IMR-90 (cell line): ENCODE data around the gene GABRE. TPM values are rescaled to one million over a fixed set of nuclear protein-coding genes. Genes with fewer than 3 reads are reported as not detected.

Experiments
- ATAC-seq: fragments of 200-7000 bp; cut with Tn5 transposase; 2 replicates; pipeline ENCODE4 v1.9.1; 2020; ENCODE audit warnings: low read depth, mild to moderate bottlenecking, moderate library complexity
- BruUV-seq: library from RNA; stranded (reverse); fragments of 400-500 nt; replicated peaks from 2 replicates; lab custom pipeline; 2021; lab: Mats Ljungman, UMichigan
- CTCF ChIA-PET: fragments of 300-600 bp; formaldehyde crosslinking; extraction: SDS; loops from one replicate; lab custom pipeline; 2021; ENCODE audit warnings: antibody characterized with exemption; lab: Yijun Ruan, JAX
- POLR2A ChIA-PET: fragments of 300-600 bp; sonication (Branson Sonifier 250); formaldehyde crosslinking; loops from one replicate; lab custom pipeline; 2022; ENCODE audit warnings: antibody characterized with exemption; ENCODE audit not compliant: unreplicated experiment; lab: Charles Lee
- DNase-seq: peaks from one replicate; pipeline ENCODE4 v3.0.0; 2013
- H2AFZ ChIP-seq: replicated peaks from 2 replicates; pipeline ENCODE3; 2013; ENCODE audit warnings: low read length, mild to moderate bottlenecking; ENCODE audit not compliant: poor library complexity
- H2AK5ac ChIP-seq: 2 replicates; pipeline ENCODE4 v1.6.1; 2013; ENCODE audit warnings: low read depth, low read length, inconsistent platforms
- H2AK9ac ChIP-seq: replicated peaks from 2 replicates; pipeline ENCODE3; 2013; ENCODE audit warnings: mild to moderate bottlenecking, low read depth, low read length, moderate library complexity; ENCODE audit not compliant: poor library complexity
- H2BK120ac ChIP-seq: 2 replicates; pipeline ENCODE4 v1.6.1; 2013; ENCODE audit warnings: low read depth, low read length, inconsistent platforms
- H2BK15ac ChIP-seq: 3 replicates; pipeline ENCODE4 v1.6.1; 2013; ENCODE audit warnings: low read depth, low read length, inconsistent platforms
- H2BK20ac ChIP-seq: 2 replicates; pipeline ENCODE4 v1.6.1; 2013; ENCODE audit warnings: low read depth, mild to moderate bottlenecking, inconsistent platforms, low read length, moderate library complexity
- H2BK5ac ChIP-seq: 2 replicates; pipeline ENCODE4 v1.6.1; 2013; ENCODE audit warnings: mild to moderate bottlenecking, low read depth, low read length, inconsistent platforms; ENCODE audit not compliant: poor library complexity, severe bottlenecking
- H3K14ac ChIP-seq: replicated peaks from 2 replicates; pipeline ENCODE4 v1.6.1; 2013; ENCODE audit warnings: low read depth, low read length, inconsistent platforms
- H3K18ac ChIP-seq: 2 replicates; pipeline ENCODE4 v1.6.1; 2013; ENCODE audit warnings: low read depth, low read length, control low read depth
- H3K23ac ChIP-seq: 2 replicates; pipeline ENCODE4 v1.6.1; 2013; ENCODE audit warnings: low read depth, low read length, inconsistent platforms
- H3K27ac ChIP-seq: 2 replicates; pipeline ENCODE4 v1.5.1; 2013; ENCODE audit warnings: mild to moderate bottlenecking, control low read depth, low read length; ENCODE audit not compliant: insufficient read depth
- H3K27me3 ChIP-seq: 2 replicates; pipeline ENCODE4 v1.6.1; 2013; ENCODE audit warnings: low read length; ENCODE audit not compliant: control insufficient read depth, insufficient read depth
- H3K36me3 ChIP-seq: 2 replicates; pipeline ENCODE4 v1.6.1; 2013; ENCODE audit warnings: low read length, mixed read lengths; ENCODE audit not compliant: control insufficient read depth, insufficient read depth
- H3K4ac ChIP-seq: 2 replicates; pipeline ENCODE4 v1.6.1; 2013; ENCODE audit warnings: low read depth, low read length, inconsistent platforms
- H3K4me1 ChIP-seq: 2 replicates; pipeline ENCODE4 v1.6.1; 2013; ENCODE audit warnings: low read length, mixed read lengths; ENCODE audit not compliant: control insufficient read depth, insufficient read depth
- H3K4me2 ChIP-seq: 2 replicates; pipeline ENCODE4 v1.6.1; 2013; ENCODE audit warnings: low read depth, mild to moderate bottlenecking, control low read depth, low read length, moderate library complexity
- H3K4me3 ChIP-seq: 2 replicates; pipeline ENCODE4 v1.5.1; 2013; ENCODE audit warnings: low read depth, mild to moderate bottlenecking, control low read depth, low read length, moderate library complexity; ENCODE audit not compliant: insufficient read depth
- H3K56ac ChIP-seq: 2 replicates; pipeline ENCODE4 v1.6.1; 2013; ENCODE audit warnings: low read length, inconsistent platforms; ENCODE audit not compliant: insufficient read depth; ENCODE audit errors: extremely low read depth
- H3K79me1 ChIP-seq, 2 experiments: 2 replicates each; pipeline ENCODE4 v1.6.1; 2013; ENCODE audit warnings: low read length in 2 of 2, inconsistent platforms in 1 of 2, low read depth in 1 of 2
- H3K9ac ChIP-seq: 2 replicates; pipeline ENCODE4 v1.6.1; 2013; ENCODE audit warnings: low read depth, low read length, control low read depth
- H3K9me1 ChIP-seq: 2 replicates; pipeline ENCODE4 v1.6.1; 2013; ENCODE audit warnings: low read length, inconsistent platforms; ENCODE audit not compliant: insufficient read depth
- H3K9me3 ChIP-seq: 2 replicates; pipeline ENCODE4 v1.6.1; 2013; ENCODE audit warnings: low read length; ENCODE audit not compliant: control insufficient read depth, insufficient read depth
- H4K20me1 ChIP-seq: 2 replicates; pipeline ENCODE4 v1.6.1; 2013; ENCODE audit warnings: low read length, inconsistent platforms; ENCODE audit not compliant: insufficient read depth
- H4K5ac ChIP-seq: 2 replicates; pipeline ENCODE4 v1.6.1; 2013; ENCODE audit warnings: mild to moderate bottlenecking, low read depth, low read length, control low read depth
- H4K8ac ChIP-seq, 2 experiments: 2 replicates each; pipeline ENCODE4 v1.6.1; 2013; ENCODE audit warnings: low read depth in 2 of 2, low read length in 2 of 2, control low read depth in 1 of 2, inconsistent platforms in 1 of 2
- H4K91ac ChIP-seq: 2 replicates; pipeline ENCODE4 v1.6.1; 2013; ENCODE audit warnings: low read depth, low read length, inconsistent platforms; ENCODE audit not compliant: insufficient read depth
- FOS ChIP-seq: fragments of 150-350 bp; IDR thresholded peaks from 2 replicates; pipeline ENCODE4 v1.6.1; 2016; ENCODE audit warnings: low read depth, low read length
- WGBS, 2 experiments: methylation state at CpG; one replicate each; pipeline versions ENCODE4 v1.1.5 to v1.1.7; 2013; ENCODE audit warnings: missing lambda C conversion rate in 2 of 2; ENCODE audit not compliant: insufficient read length in 1 of 2; ENCODE audit errors: extremely low coverage in 2 of 2; 5-methylcytosine and 5-hydroxymethylcytosine counted together
- dilution Hi-C: fragments of 300-500 bp; cut with HindIII; formaldehyde crosslinking; loops from one replicate; pipeline ENCODE4 v1.14.3; 2018; ENCODE audit warnings: low sequenced_read_pairs; ENCODE audit not compliant: unreplicated experiment
- in situ Hi-C: fragments of 300-500 bp; cut with MboI; formaldehyde crosslinking; loops from 3 replicates; pipeline ENCODE4 v1.14.3; 2019; ENCODE audit warnings: low sequenced_read_pairs, inconsistent platforms, mixed read lengths
- intact Hi-C: fragments of 100-400 bp; cut with micrococcal nuclease; formaldehyde crosslinking; loops from 2 replicates; pipeline ENCODE4 v1.10.0; 2022
- polyA plus RNA-seq, 3 experiments: library from polyadenylated mRNA; depleted of rRNA; stranded (reverse); fragments of >200 nt; gene quantifications; 2 replicates each; pipeline ENCODE4 v1.2.3, GENCODE V29; 2012; ENCODE audit warnings: low replicate concordance in 1 of 3
- total RNA-seq: library from RNA; depleted of rRNA; stranded (reverse); fragments of >200 nt; gene quantifications from 2 replicates; pipeline ENCODE4 v1.2.3, GENCODE V29; 2012

The GABRE gene
- total and polyA plus RNA-seq, 2 of the 4 experiments (the other 2 are of a cell fraction) = 1.3 to 1.6 TPM

DNA sequence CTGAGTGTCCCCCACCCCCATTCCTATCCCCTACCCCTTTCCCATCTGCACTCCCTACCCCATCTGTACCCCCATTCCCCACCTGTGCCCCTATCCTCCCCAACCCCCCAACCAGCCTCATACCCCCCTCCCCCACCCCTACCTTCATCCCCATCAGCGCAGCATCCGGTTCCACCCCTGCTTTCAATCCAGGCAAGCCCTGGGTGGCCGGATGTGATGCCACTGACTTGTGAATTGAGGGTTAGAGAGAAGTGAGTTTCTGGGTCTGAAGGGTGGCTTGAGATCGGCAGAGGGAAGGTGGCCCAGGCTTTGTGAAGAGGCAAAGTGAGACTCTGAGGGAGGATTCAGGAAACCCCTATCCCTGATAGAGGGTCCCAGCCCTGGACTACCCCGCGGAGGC is 53.9 kb downstream of the GABRE start:
- in situ Hi-C loops = no loop called here
- no peak for ATAC-seq
- no peak overlapping the region for H3K27ac ChIP-seq
- no peak overlapping the region for H3K4me3 ChIP-seq
- dilution Hi-C loops = no loop called here
- no peak for DNase-seq
- no peak overlapping the region for H2BK120ac ChIP-seq
- H3K4me1 ChIP-seq = no peaks in the 10 kb centered on the region
- H3K27me3 ChIP-seq = no peaks in the 10 kb centered on the region
- CTCF ChIA-PET = no interaction called here
- POLR2A ChIA-PET = no interaction called here
- no peak overlapping the region for H2AK5ac ChIP-seq
- no TSS peak for BruUV-seq
- no peak overlapping the region for H3K23ac ChIP-seq
- H2BK15ac ChIP-seq = no peak overlapping the region
- no peak overlapping the region for H3K9ac ChIP-seq
- H3K4ac ChIP-seq = no peak overlapping the region
- intact Hi-C loops = no loop called here
- H3K9me1 ChIP-seq = no peaks in the 10 kb centered on the region
- H4K5ac ChIP-seq = no peak overlapping the region
- no peak overlapping the region for H3K4me2 ChIP-seq
- no peak overlapping the region for H2AFZ ChIP-seq
- H2BK5ac ChIP-seq = no peak overlapping the region
- H3K14ac ChIP-seq = no peak overlapping the region
- H4K20me1 ChIP-seq = no peaks in the 10 kb centered on the region
- WGBS, 2 experiments = no CpG with 5 or more reads among the region's 6 CpGs
- no peak overlapping the region for H3K56ac ChIP-seq
- no peak overlapping the region for H2BK20ac ChIP-seq
- no peak overlapping the region for H4K8ac ChIP-seq
- H3K79me1 ChIP-seq = no peaks in the 10 kb centered on the region
- no peak overlapping the region for H2AK9ac ChIP-seq
- TF ChIP-seq FOS = no peak
- H3K9me3 ChIP-seq = peaks cover 21% of the 10 kb centered on the region; the same call in 1 of the 2 replicates
- no peak overlapping the region for H3K18ac ChIP-seq
- H3K36me3 ChIP-seq = no peaks in the 10 kb centered on the region
- no peak overlapping the region for H4K91ac ChIP-seq
